Brain microvascular endothelial cell (primary cell): ENCODE data around the gene CAMTA1.

Experiments used
- DNase-seq: peaks from one replicate; pipeline ENCODE4 v3.0.0-alpha.2; 2020
- H3K27ac ChIP-seq: fragments of 250-450 bp; sonication (Bioruptor Pico); 2 replicates; pipeline ENCODE4 v1.5.1; 2020; ENCODE audit warnings: mild to moderate bottlenecking, moderate library complexity
- H3K27me3 ChIP-seq: fragments of 250-450 bp; sonication (Bioruptor Pico); replicated peaks from 2 replicates; pipeline ENCODE4 v1.5.1; 2020; ENCODE audit warnings: mild to moderate bottlenecking
- H3K36me3 ChIP-seq: fragments of 250-450 bp; sonication (Bioruptor Pico); replicated peaks from 2 replicates; pipeline ENCODE4 v1.5.1; 2020; ENCODE audit warnings: mild to moderate bottlenecking
- H3K4me3 ChIP-seq: 2 replicates; pipeline ENCODE4 v1.5.1; 2011; ENCODE audit warnings: low read depth, mild to moderate bottlenecking, control low read depth, low read length, moderate library complexity
- CTCF ChIP-seq: IDR thresholded peaks from 2 replicates; pipeline ENCODE4 v1.5.1; 2011; ENCODE audit warnings: low read depth, mild to moderate bottlenecking, moderate library complexity, low read length, control low read depth, inconsistent platforms; ENCODE audit errors: missing control alignments
- in situ Hi-C: cut with HindIII; loops from 2 replicates; pipeline ENCODE4 v1.10.0; 2017; ENCODE audit warnings: low sequenced_read_pairs, low pct_ligation_motif_present

Gene CAMTA1

GRCh38 chr1:6859415-6860343 is 74.4 kb downstream of the CAMTA1 start:
- no peak for TF ChIP-seq CTCF
- peak overlapping the region; percentile 85 for H3K27ac ChIP-seq
- peak overlapping the region; percentile 30 for H3K4me3 ChIP-seq
- H3K27me3 ChIP-seq = no peaks in the 10 kb centered on the region
- in situ Hi-C loops = no loop called here
- peak; percentile 93 for DNase-seq
- H3K36me3 ChIP-seq = no peaks in the 10 kb centered on the region

GRCh38 chr1:6860401-6860800 is 75.1 kb downstream of the CAMTA1 start:
- H3K36me3 ChIP-seq = no peaks in the 10 kb centered on the region
- peak; percentile 82 for DNase-seq
- H3K27ac ChIP-seq = peak overlapping the region; percentile 85
- no peak overlapping the region for H3K4me3 ChIP-seq
- in situ Hi-C loops = no loop called here
- no peak for TF ChIP-seq CTCF
- H3K27me3 ChIP-seq = no peaks in the 10 kb centered on the region

- no peak for TF ChIP-seq CTCF
- H3K4me3 ChIP-seq = no peak overlapping the region
- no peaks in the 10 kb centered on the region for H3K36me3 ChIP-seq
- H3K27ac ChIP-seq = peak overlapping the region; percentile 85
- no peak for DNase-seq
- H3K27me3 ChIP-seq = no peaks in the 10 kb centered on the region
- in situ Hi-C loops = no loop called here
These were observed 75.9 kb downstream of the CAMTA1 start for GRCh38 chr1:6861075-6861724.

GRCh38 chr1:6862906-6863305 is 77.7 kb downstream of the CAMTA1 start:
- Histone ChIP-seq H3K27ac (no peak overlapping the region), H3K27me3 (no peaks in the 10 kb centered on the region), H3K4me3 (no peak overlapping the region), H3K36me3 (no peaks in the 10 kb centered on the region)
- TF ChIP-seq CTCF = no peak
- in situ Hi-C loops = no loop called here
- no peak for DNase-seq

- Histone ChIP-seq H3K36me3 (no peaks in the 10 kb centered on the region), H3K27ac (no peak overlapping the region), H3K27me3 (no peaks in the 10 kb centered on the region), H3K4me3 (no peak overlapping the region)
- in situ Hi-C loops = no loop called here
- TF ChIP-seq CTCF = no peak
- DNase-seq = no peak
These were observed 78.9 kb downstream of the CAMTA1 start for GRCh38 chr1:6864166-6864565.
